NCI-H82 treated with DMSO at 0.1 percent for 48 hours (cell line): ENCODE results near the gene ANP32A.
A peak's percentile ranks its signal among the peaks of the same experiment; 100 is the strongest.

Source experiments
- DNase-seq: peaks from one replicate; lab custom pipeline; 2025; ENCODE audit not compliant: unreplicated experiment; lab: John Stamatoyannopoulos, UW

The ANP32A gene

DNA sequence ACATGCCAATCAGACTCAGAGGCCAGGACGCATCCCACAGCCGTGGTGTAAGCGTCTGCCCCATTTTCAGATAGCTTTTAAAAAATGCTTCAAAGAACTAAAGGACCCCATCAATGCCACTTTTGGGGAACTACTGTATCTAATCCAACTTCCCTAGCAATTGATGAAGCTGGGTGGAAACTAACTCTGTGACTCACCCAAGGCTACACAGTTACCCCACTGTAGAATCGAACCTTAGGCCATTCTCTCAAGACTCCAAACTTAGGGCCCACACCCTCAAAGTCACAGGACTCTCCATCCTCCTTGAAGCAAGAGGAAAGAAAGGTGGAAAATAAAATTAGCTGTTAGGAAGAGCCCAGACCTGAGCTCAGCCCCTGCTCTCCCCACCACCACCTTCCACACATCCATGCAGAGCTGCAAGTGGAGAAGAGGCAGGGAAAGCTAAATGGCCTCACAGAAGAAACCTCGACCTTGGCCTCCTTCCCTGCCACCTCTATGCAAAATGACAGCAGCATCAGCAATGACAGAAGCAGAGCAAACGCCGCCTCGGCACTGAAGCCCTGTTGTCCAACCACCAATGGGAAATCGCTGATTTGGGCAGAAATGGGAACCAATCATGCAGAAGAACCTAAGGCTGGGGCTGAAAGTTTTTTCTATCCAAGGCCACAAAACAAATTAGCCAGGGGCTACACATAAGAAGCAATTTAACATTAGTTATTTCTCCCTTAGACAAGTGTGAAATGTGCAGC, 22.2 kb downstream of the ANP32A start:
- DNase-seq = no peak

DNA sequence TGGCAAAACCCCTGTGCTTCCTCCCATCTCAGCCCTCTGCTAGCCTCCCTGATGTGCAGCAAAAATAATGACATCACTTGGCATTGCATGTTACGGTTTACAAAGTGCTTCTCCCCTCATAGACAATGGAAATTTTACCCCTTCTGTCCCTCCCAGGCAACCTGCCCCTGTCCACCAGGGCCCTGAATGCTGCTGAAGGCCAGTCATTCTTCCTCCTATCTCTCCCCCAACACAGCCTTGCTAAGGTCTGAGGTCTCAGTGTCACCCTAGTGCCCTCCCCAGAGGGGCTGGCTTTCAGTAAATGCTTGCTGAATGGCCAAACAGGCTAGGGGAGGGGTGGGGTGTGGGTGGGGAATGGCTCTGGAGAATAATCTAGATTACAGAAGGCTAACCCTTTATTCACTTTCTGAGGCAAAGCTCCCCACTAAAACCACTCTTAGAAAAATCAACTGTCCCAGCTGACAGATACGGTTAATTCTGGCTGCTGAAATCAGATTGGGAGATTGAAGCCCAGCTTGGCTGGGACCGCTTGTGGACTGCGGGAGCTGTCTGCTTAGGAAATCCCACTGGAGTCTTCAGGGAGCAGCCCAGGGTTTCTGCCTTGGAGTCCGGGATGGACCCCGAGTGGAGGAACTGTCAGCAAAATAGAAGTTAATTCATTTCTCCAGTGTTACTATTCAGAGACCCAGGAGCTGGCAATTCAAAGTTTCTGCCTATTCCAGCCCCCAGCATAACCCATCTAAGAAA, 22.9 kb downstream of the ANP32A start:
- no peak for DNase-seq

DNA sequence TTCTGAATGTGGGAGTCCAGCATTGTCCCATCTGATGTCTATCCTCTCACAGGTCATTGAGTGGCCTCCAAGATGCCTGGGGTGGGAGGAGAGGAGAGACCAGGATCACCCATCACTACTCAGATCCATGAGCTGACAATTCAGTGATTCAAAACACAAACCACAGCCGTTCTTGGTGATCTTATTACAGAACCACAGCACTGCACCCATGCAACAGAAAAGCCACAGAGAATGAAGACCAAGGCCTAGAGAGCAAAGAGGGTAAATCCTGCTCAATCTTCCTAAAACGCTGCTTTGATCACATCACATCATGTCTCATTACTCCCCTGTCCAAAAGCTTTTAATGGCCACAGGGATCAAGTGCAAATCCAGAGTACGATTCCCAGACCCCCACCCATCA, 23.5 kb downstream of the ANP32A start:
- DNase-seq = peak; percentile 49

GRCh38 chr15:68796576-68796975, 24.1 kb downstream of the ANP32A start:
- no peak for DNase-seq

DNA sequence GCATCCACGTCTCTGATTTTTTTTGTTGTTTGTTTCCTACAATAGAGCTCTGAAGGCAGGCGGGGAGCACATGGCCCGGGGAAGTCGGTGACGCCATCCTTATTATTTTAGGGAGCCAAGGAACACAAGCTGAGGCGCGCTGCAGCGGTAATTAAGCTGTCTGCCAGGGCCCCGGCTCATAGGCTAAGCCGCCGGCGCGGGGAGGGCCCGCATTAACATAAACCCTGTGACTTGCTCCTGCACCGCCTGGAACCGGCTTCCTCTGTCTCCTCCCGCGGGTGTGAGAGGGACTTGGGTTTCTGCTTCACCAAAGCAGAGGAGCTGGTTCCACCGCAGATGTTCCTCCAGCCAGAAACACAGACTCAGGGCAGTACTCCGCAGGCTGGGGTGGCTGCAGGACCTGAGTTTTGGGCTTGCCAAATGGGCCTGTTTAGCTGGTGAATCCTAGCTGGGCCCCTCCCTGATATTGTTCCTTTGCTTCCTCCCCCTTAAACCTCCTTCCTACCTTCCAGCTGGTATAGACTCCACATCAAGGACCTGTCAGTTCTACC, 25.3 kb downstream of the ANP32A start:
- DNase-seq = peak; percentile 93

GRCh38 chr15:68794863-68795262, 25.8 kb downstream of the ANP32A start:
- DNase-seq = no peak

GRCh38 chr15:68794307-68794706, 26.4 kb downstream of the ANP32A start:
- DNase-seq = no peak

DNA sequence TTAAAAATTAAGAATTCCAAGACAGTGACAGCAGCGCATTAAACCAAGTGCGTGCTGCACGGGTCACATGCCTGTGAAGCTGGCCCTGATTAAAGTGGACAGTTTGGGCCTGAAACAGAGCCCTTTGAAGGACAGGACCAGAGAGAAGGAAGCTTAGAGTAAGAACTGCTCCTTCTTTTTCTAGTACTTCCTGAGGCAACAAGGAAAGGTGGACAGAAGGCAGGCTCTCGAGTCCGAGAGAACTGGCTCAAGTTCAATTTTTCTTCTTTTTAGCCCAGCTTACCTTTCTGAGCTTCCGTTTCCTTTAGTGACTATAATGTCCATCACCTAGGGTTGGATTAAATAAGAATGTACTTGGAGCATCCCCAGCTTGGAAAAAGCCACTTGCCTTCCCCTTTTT, 26.9 kb downstream of the ANP32A start:
- no peak for DNase-seq

DNA sequence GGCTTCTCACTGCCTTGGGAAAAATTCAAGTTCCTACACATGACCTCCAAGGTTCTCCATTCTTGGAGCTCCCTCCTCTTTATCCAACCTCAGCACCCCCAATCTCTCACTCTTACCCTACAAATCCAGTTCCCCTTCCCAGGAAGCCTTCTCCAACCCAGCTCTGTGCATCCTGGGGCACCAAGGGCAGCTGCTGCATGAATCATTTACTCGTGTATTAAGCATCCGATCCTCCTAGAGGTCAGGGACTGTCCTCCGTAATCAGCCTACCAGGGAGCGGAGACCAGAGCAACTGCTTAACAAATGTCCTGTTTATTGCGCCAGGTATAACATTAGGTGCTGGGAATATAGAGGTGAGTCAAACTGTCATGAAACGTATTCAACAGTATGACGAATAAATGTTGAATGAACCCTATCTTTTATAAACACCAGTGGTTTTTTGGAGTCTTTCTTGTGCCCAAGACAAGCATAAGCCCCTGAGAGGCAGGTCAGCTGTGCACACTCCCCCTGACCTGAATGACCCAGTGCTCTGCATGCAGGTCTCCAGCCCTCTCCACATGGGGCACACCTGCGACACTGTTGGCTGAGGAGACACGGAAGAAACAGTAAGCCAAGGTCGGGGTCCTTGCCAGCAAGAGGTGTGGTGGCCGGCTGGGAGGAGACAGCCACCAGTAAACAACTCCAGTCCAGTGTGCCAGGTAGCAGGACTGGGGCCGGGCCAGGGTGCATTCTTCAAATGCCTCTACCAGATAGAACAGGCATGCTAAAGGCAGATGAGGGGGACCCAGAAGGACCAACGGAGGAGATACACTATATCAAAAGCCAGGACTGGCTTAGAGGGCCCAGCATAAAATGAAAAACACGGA, 27.6 kb downstream of the ANP32A start:
- DNase-seq = no peak

GRCh38 chr15:68791431-68792283, 29.0 kb downstream of the ANP32A start:
- no peak for DNase-seq

- DNase-seq = no peak
These were observed 29.8 kb downstream of the ANP32A start for GRCh38 chr15:68790910-68791309.

GRCh38 chr15:68790242-68790575, 30.5 kb downstream of the ANP32A start:
- DNase-seq = no peak

GRCh38 chr15:68789534-68790241, 31.0 kb downstream of the ANP32A start:
- DNase-seq = peak; percentile 72

DNA sequence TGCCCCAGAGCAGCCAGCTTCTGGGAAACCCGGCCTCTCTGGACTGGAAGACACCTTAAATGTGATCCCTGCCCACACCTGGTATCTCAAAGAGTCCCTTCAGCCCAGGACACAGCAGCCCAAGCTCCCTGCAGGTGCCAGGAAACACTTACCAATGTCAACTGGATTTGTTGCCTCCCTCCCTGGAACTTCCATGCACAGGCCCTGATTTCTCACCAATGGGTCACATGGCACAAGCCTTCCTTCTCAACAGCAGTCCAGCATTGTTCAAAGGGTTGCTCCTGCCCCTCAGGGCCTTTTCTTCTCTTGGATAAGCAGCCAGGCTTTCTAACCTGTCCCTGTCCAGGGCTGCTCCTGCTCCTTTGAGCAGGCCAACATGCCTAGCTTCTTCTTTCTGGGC, 31.6 kb downstream of the ANP32A start:
- no peak for DNase-seq

GRCh38 chr15:68788264-68788624, 32.5 kb downstream of the ANP32A start:
- DNase-seq = no peak

GRCh38 chr15:68787609-68788263, 33.0 kb downstream of the ANP32A start:
- DNase-seq = no peak

- DNase-seq = no peak
These were observed 33.9 kb downstream of the ANP32A start for GRCh38 chr15:68786753-68787152.

DNA sequence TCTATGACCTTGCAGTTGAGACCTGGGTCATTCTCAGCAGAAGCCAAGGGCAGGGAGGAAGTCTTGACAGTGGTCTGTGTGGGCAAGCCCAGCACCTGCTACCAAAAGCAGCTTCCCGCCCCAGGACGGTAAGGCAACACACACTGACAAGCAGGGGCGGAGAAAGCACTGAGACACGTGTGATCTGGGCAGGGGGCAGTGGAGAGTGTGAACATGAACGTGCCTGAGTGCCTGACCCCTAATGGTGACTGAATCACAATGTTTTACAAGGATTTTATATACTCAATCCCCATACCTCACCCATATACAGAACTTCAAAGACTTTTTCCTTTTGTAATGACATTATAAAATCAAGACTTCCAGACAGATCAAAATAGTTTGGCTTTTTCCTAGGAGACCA, 35.2 kb downstream of the ANP32A start:
- DNase-seq = no peak

DNA sequence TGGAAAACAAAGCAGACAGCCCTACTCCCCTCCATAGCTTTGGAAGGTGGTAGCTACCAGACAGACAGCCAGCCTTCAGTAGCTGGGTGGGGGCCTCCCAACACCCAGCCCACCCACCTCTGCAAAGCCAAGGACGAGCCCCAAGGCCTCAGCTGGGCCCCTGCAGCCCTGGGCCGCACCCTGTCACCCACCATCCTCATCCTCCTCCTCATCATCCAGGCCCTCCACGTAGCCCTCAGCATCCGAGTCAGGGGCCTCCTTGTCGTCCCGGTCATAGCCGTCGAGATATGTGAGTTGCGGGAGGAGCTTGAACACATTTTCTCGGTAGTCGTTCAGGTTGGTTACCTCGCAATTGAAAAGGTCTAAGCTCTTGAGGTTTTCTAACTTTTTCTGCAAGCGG, 36.5 kb downstream of the ANP32A start:
- no peak for DNase-seq
